NCI-H2171 (cell line): ENCODE measurements around the gene VTCN1.
"Not testable (repeated sequence)": the region's sequence is repeated elsewhere in the genome, so short reads cannot be mapped to it uniquely, and the experiment has no call there.

Experiments used
- DNase-seq: peaks from one replicate; lab custom pipeline; 2025; lab: John Stamatoyannopoulos, UW

VTCN1 gene

GRCh38 chr1:117210831-117211261, at the start of gene VTCN1:
Gene VTCN1 (minus strand): TSS chr1:117210927. CDS start chr1:117210855, 72 bp downstream.
- no peak for DNase-seq

GRCh38 chr1:117258791-117259190, 48.1 kb upstream of the VTCN1 start:
- DNase-seq = no peak

DNA sequence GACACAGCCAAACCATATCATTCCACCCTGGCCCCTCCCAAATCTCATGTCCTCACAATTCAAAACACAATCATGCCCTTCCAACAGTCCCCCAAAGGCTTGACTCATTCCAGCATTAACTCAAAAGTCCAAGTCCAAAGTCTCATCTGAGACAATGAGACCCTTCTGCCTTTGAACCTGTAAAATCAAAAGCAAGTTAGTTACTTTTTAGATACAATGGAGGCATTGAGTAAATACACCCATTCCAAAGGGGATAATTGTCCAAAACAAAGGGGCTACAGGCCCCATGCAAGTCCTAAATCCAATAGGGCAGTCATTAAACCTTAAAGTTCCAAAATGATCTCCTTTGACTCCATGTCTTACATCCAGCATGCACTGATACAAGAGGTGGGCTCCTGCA, 47.3 kb upstream of the VTCN1 start:
- not testable (repeated sequence) for DNase-seq

GRCh38 chr1:117257291-117257690, 46.6 kb upstream of the VTCN1 start:
- DNase-seq = no peak

- DNase-seq = no peak
Observed at GRCh38 chr1:117250061-117250606, 39.4 kb upstream of the VTCN1 start.

DNA sequence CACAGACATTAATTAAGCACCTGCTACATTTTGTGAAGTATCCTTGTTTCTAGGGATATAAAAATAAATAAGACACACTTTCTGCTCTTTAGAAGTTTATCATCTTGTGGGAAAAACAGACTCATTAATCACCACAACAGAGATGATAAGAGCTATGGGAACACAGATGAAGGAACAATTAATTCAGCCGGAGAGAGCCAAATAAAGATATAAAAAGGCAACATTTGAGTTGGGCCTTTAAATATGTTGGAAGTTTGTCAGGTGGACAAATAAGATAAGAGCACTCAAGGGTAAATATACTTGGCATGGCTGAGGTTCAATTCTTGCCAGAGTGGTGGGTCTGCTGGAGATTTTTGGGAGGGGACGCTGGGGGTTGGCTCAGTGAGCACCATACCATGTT, 34.2 kb upstream of the VTCN1 start:
- no peak for DNase-seq

DNA sequence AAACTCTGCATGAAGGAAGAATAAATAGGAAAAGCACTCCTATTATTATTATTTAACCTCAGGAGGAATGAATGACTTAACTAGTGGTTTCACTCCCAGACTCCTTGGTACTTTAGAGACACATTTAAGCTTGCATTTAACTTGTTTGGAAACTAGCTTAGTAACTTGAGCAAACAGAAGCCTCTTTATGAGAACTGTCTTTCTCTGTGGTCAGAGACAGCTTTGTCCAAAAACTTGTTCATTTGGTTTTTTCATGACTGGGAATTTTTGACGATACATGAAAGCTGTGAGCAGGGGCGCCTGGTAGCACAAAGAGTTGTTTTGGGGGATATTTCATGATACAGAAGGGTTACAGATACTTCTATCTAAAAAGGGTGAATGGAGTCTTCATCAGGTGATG, 33.6 kb upstream of the VTCN1 start:
- DNase-seq = no peak

- no peak for DNase-seq
Observed at GRCh38 chr1:117241512-117241911, 30.8 kb upstream of the VTCN1 start.

DNA sequence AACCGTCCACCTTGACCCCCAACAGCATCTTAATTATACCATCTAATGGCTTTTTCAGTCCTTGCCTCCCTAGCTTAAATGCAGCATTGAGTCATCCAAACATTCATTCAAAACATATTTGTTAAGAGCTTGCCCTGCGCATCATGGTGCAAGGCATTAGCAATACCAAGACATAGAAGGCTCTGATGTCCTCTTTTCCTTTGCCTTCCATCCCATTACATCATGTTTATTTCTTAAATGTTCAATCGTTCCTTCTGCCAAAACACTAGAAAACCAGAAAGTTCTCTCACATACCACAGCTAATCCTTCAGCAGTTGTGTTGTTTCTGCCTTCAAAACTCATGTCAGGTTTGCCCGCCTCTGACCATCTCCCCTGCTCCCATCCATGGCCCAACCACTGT, 29.8 kb upstream of the VTCN1 start:
- DNase-seq = no peak

- no peak for DNase-seq
Observed at GRCh38 chr1:117239467-117239866, 28.7 kb upstream of the VTCN1 start.

DNA sequence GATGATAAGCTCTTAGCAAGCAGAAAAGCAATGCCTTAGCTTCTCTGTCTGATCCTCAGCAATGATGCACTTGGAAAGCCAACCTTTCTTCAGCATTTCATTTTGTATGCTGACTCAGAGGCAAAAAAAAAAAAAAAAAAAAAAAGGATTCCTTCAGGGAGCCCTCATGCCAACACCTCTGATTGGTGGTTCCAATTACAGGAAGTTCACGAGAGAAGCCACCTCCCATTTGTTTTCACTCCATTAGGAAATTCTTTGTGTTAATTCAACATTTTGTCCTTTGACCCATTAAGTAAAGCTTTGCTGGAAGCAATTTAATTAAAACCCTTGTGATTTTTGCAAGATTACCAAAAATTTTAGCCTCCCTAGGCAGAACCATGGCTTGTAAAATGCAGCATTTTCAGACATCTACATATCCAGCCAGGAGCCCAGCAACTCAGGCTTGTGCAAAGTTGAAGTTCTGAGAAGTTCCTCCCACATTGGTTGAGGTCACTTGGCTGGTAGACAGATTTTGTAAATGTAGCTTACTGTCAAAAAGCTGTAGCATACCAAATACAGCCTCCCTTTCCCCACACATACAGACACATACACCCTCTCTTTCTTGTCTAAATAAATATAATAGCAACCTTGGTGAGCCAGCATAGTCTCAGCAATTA, 27.1 kb upstream of the VTCN1 start:
- DNase-seq = no peak

- no peak for DNase-seq
Observed at GRCh38 chr1:117235863-117236465, 25.2 kb upstream of the VTCN1 start.

DNA sequence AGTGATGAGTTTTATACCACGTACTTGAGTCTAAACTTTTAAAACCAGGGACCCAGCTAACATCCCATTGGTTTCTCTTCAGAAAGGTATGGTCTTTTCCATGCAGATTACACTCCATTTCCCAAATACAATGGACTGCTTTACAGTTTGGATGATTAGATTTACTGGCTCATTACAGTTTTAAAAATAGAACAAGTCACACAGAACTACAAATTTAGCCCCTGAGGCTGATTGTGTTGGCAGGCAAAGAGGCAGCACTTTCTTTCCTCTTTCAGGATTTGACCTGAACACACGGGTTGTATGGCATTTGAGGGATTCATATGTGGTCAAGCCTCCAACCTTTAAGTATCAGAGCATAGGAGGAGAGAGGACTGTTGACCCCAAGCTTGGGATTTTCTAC, 21.8 kb upstream of the VTCN1 start:
- DNase-seq = no peak

- no peak for DNase-seq
Observed at GRCh38 chr1:117231748-117232373, 21.1 kb upstream of the VTCN1 start.

GRCh38 chr1:117231312-117231711, 20.6 kb upstream of the VTCN1 start:
- no peak for DNase-seq

DNA sequence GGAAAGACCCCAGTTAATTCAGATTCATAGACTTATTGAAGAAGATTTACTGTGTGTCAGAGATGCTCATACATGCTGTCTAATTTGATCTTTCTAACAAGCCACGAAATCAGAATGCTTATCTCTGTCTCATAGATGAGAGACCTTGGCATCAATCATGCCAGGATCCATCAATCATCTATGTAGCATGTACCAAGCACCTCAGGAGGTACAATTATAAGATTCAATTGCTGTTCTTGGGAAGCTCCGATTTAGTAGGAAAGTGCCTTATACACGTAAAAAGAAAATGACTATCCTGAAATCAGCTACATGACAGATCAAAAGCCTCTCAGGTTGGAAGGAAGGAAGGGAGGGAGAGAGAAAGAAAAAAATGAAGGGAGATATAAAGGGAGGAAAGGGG, 18.5 kb upstream of the VTCN1 start:
- no peak for DNase-seq

DNA sequence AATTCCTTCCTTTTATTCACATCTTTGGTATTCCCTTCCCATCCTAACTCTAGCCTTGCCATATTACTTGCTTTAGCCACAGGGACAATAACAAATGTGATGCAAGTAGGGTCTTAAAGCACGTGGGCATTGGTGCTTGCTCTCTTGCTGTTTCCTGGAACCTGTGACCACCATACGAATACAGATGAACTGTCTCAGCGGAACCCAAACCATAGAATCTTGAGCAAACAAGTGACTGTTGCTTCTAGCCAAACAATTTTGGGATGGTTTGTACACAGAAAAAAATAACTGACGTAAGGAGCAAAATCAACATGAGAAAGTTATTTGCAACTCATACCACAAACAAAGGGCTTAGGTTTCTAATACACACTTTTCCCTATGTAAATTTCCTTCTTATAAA, 15.2 kb upstream of the VTCN1 start:
- no peak for DNase-seq

DNA sequence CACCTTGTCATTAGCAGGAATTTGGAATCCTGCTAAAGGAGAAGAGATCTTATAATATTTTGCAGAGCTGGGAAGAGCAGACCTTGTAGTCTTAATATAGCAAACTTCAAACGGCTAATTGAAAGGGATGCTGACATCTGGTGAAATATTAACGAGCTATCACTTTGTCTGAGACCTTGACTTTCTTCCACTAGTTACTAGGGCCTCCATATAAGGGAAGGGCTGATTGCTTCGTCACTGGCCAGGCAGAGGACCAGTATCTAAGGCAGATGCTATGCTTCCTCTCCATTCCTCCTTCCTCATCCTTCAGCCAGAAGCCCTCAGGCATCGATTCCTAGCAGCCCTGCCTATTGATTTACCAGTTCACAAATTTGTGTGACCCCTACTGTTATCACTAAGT, 6.0 kb upstream of the VTCN1 start:
- DNase-seq = no peak

DNA sequence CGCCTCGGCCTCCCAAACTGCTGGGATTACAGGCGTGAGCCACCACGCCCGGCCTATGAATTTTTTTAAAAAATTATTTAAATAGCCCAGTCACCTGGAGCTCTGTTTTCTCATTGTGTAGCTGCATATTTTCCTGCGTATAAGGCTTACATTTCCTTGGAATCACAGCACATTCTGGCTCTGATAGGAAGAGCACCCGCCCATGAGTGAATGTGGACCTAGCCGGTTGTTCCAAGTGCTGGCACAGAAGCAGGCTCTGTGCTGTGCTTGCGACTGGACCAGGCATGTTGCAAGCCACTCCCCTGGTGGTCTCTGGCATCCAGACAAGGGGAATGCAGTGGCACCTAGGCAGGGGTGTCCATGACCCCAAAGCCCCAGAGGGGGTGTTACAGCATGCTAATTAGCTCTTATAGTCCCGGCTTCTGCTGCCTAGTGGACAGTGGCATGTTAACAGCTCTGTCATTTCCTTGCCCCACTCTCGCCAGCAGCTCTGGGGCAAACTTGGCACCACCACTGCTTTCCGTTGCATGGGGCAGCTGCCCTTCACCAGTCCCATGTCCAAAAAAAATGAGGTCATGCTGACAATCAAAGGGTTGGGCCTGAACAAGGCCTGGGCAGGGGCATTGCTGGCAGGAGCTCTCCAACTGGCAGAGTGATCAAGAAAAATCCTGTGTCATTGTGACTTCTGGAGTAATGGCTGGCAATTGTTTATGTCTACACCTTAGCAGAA, 5.2 kb upstream of the VTCN1 start:
- DNase-seq = no peak

DNA sequence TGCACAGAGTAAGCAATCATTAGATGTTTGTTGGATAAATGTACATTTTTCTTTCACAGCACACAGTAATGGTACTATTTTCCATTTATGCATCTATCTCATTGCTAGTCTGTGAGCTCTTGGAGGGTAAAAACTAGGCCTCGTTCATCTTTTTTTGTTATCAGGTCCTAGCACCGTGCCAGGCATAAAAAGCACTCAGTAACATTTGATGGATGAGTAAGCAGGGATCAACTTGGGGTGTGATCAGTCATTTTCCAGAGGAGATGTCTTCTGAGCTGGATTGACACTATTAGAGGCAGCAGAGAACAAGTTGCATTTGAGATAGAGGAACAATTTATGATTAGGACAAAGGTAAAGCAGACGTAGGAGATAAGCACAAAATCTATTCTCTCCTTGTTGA, 4.3 kb upstream of the VTCN1 start:
- DNase-seq = no peak

DNA sequence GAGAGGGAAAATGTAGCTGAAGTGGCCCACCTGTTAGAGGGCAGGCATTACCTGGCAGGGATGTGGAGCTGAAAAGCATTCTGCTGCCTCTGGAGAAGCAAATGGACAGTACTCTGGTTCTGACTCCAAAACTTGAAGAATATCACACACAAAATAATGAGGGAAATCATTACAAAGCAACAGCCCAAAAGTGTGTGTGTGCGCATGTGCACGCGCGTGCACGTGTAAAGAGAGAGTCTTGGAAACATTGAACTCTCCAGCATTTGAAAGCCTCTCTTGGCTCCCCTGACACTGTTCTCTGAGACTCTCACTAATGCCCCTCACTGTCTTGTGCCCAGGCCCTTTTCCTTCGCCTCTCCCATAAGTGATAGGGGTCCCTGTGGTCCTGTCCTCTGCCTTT, 2.3 kb upstream of the VTCN1 start:
- DNase-seq = no peak

- no peak for DNase-seq
Observed at GRCh38 chr1:117210386-117210785, 341 bp downstream of the VTCN1 start.

DNA sequence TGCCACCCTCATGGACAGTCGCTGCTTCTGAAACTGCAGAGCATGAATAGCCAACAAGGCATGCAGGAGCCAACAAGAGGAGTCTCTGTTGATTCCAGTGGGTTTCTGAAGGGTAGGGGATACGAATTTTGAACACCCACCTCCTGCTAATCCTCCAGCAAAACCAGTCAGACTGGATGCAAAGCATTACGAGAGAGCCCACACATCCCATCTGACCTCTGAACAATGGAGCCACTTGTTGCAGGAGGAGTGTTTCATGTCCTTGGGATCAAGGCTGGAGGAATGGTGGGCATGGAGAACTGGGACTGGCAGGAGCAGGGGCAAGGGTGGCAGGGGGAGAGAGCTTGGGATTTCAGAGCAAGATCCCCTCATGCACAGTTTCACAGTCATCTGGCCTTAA, 1.6 kb downstream of the VTCN1 start:
- DNase-seq = no peak
